GM19452 (cell line): Measurements from ENCODE around the gene CD2.

Source experiments
- ATAC-seq: cut with Tn5 transposase; IDR thresholded peaks from one replicate; pipeline ENCODE4 v1.9.1; 2021; ENCODE audit not compliant: unreplicated experiment

The CD2 gene

GRCh38 chr1:116817582-116818064, 63.4 kb downstream of the CD2 start:
- no peak for ATAC-seq
